Stimulated activated CD8-positive, alpha-beta memory T cell treated with anti-CD3 and anti-CD28 coated beads, Interleukin-15, amount 100 ng/mL, for 4 hours (primary cell): ENCODE results near the gene UNC5A.

Experiments
- DNase-seq, 2 donors: peaks; one replicate each; pipeline ENCODE4 v3.0.0-alpha.2; 2020; ENCODE audit warnings: low read depth in 2 of 2

The UNC5A gene

DNA sequence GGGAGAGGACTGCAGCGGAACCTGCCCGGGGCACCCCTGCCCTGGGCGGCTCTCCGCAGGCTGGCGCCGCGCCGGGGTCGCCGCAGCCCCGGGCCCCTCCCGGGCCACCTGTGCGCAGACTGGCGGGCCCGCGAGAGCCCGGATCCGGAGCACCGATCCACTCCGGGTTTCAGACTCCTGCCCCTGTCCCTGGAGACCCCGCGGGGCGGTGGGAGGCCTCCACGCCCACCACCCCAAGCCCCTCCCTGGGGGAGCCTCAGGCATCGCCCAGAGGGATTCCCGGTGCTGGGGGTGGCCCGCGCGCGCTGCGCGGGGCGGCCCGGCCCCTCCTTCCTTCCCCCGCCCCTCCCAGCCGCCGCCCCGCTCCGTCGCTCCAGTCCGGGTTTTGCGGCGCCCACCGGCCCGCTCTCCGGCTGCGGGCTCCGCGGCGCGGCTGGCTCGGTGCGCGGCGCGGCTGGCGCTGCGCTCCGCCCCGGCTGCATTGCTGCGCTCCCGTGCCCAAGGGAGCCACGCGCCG is at the start of gene UNC5A:
Gene UNC5A, plus strand, starts transcription at position 479 of the 517 bp plus-strand sequence. CDS start 192 bp downstream, outside the sequence.
- DNase-seq: peak in 1 of 2 donors; percentile 13

DNA sequence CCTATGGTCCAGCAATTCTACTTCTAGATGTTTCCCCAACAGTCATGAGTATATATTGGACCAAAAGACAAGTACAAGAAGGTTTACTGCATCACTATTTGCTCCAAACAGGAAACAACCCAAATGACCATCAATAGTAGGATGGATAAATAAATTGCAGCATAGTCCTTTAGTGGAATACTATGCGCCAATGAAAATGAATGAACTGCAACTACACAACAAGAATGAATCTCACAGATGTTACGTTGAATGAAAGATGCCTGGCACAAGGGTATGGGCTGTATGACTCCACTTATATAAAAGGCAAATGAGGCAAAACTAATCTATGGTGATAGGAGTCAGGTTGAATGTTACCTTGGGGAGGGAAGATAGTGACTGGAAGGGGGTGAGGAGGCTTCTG is 48.6 kb upstream of the UNC5A start:
- no peak for DNase-seq

DNA sequence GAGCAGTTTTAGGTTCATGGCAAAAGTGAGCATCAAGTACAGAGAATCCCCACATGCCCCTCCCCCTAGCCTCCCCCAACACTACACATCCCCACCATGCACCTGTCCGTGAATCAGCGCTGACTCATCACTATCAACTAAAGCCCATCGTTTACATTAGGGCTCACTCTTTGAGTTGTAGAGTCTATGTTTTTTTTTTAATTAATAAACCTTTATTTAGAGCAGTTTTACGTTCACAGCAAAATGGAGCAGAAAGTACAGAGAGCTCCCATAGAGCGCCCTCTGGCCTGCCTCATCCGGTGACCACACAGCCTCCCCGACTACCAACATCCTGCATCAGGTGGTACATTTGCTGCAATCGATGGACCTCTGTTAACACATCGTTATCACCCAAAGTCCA is 47.9 kb upstream of the UNC5A start:
- DNase-seq: no peak

DNA sequence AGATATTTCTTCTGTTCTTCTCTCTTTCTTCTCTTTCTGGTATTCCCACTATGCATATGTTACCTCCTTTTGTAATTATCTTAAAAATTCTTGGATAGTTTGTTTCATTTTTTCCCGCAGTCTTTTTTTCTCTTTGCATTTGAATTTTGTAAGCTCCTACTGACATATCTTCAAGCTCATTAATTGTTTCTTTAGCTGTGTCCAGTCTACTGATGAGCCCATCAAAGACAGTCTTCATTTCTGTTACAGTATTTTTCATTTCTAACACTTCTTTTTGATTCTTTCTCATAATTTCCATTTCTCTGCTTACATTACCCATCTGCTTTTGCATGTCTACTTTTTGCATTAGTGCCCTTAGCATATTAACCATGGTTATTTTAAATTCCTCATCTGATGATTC is 44.7 kb upstream of the UNC5A start:
- DNase-seq: no peak

GRCh38 chr5:176768174-176768970 is 42.0 kb upstream of the UNC5A start:
- no peak for DNase-seq

- DNase-seq: no peak
Measured at GRCh38 chr5:176769911-176770310, 40.4 kb upstream of the UNC5A start.

DNA sequence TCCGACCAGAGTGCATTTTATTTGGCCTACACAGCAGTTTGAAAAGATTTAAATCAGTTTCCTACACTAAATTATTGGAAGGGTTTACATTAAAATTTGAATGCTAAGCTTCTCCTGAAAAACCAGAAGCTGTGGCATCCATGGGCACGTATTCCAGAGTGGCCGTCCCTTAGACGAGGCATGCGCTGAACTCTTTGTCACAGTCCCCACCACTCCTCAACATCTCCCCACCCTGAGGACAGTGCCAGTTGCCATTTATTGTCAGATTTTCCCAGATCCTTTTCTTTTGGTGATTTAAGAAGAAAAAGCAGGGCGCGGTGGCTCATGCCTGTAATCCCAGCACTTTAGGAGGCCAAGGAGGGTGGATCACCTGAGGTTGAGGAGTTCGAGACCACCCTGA is 39.9 kb upstream of the UNC5A start:
- DNase-seq: no peak

GRCh38 chr5:176771102-176771845 is 39.1 kb upstream of the UNC5A start:
- no peak for DNase-seq

GRCh38 chr5:176772271-176773210 is 37.8 kb upstream of the UNC5A start:
- DNase-seq: no peak

DNA sequence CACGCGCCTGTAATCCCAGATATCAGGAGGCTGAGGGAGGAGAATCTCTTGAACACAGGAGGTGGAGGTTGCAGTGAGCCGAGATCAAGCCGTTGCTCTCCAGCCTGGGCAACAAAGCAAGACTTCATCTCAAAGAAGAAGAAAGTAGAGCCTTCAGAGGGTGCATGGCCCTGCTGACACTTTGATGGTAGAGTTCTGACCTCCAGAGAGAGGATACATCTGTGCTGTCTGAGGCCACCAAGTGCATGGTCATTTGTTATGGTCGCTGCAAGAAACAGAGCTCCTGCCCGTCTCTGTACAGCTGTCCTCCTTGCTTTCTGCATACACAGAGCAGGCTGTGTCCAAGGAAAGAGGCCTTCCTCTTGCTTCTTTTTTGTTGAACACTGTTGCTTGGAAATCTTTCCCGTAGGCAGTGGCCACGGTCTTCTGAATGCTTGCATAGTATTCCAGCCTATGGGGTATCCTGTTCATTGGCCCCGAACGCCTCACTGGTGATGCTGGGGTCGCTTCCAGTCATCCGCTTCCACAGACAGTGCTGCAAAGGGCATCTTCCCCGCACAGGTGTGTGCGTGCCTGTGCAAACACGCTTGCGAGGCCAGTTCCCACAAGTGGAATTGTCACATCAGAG is 36.8 kb upstream of the UNC5A start:
- no peak for DNase-seq

DNA sequence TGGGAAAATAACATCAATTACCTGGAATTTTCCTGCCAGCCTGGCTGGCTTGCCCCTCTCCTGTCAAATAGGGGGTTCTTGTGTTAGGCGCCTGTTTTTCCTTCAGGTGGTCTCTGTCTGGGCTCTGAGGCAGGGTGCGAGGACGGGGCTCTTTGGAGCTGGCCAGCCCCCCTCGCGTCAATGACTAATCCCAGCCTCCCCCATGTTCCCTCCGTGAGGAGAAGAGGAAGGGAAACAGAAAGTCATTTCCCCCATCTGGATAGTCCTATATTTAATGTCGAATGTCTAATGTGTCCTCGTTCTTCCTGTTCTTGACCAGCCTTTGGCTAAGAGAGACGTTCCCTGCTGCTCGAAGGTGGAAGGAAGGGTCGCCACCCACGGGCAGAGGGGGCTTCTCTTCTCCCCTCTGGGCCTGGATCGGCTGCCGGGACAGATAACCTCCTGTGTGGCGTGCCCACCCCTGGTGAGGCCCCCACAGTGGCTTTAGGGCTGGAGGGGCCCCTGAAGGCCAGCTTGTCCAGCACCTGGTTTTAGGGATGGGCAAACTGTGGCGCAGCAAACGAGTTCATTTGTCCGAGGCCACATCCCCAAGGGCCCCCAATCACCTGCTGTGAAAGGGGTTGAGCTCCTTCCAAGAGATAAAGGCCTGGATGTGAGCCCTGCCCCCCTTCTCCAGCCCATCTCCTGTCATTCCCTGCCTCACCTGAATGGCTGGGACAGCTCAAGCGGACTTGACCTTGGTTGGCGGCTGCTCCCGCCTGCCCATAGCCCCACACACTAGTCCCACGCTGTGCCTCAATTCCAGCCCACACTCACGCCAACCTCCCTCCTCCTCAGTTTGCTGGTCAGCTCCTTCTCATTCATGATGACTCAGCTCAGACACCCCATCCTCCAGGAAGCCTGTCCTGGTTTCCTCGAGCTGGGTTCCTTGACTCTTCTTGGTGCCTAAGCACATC is 35.9 kb upstream of the UNC5A start:
- no peak for DNase-seq

DNA sequence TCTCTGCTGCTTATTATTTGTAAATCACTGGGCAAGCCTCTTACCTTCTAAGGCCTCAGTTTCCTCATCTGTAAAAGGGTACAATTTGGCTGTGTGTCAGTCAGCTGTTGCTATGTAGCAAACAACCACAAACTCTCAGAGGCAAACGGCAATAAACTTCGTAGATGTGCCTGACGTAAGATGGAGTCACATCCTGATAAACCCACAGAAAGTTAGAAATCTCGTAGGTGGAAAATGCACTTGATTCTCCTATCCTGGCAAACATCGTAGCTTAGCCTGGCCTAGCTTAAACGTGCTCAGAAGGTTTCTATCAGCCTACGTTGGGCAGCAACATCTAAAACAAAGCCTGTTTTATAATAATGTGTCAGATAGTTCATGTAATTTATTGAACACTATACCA is 35.0 kb upstream of the UNC5A start:
- no peak for DNase-seq

- DNase-seq: no peak
Measured at GRCh38 chr5:176776141-176776865, 34.1 kb upstream of the UNC5A start.

DNA sequence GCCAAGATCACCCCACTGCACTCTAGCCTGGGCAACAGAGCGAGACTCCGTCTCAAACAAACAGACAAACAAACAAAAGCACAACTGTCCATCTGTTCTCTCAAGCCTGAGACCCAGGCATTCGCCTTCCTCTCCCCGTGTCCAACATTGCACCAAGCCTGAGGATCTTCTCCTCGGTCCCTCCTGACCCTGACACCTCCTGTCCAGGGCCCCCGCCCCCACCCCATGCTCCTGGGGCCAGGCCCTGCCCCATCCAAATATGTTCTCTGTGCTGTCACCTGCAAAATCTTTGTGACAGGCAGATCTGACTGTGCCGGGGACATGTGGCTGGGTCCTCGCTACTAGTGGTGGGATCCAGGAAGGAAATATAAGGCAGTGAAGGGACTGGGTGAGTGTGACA is 33.4 kb upstream of the UNC5A start:
- DNase-seq: no peak

DNA sequence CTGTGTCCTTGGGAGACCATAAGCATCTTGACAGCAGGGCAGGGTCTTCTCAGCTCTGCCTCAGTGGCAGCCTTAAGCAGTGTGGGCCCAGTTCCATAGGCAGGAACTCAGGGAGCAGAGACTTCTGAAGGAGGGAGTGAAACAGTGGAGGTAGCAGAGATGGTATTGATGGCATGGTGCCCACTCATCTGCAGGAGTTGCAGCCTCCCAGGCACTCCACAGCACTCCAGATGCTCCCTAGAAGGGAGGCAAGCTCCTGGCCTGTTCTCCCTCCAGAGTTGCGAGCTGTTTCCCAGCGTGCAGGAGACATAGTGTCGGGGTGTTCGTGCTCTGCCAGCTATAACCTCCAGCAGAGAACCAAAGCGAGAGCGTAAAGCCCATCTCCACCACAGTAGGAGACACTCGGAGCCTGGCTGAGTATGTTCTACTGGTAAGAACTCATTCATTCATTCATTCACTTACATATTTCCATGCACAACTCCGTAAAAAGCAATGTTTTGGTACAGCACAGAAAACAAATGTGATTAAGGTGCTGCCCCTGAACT is 31.4 kb upstream of the UNC5A start:
- no peak for DNase-seq

- no peak for DNase-seq
Measured at GRCh38 chr5:176779537-176779936, 30.8 kb upstream of the UNC5A start.

DNA sequence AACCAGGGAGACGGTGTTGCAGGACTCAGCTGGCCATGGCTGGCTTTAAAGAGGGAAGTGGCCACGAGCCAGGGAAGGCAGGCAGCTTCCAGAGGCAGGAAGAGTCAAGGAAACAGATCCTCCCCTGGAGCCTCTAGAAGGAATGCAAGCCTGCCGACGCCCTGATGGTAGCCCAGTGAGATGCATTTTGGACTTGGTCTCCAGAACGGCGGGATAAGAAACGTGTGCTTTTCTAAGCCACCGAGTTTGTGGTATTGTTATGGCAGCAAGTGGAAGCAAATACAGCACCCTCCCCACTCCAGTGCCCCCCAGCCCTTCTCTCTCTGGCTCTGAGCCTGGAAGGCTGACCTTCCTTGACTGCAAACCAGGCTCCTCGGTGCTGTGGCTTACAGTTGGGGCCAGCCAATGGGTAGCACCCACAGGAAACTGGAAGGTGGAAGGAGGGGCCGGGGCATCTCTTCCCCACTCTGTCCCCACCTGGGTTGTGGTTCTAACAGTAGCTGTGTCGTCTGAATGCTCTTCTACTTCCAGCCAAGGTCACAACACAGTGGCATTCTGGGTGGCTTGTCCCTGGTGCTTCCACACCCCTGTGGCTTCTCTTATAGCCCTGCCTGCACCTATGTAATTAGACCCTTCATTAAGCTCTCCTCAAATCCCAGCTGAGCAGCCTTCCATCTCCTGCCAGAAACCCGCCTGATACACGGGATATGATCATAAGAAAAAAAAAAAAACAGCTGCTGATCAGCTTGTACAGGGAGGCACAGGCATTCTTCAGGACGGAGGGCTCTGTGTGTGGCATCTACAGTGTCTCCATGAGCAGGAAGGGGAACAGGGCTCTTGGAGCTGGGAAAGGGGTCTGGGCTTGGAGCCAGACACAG is 29.9 kb upstream of the UNC5A start:
- DNase-seq: no peak

DNA sequence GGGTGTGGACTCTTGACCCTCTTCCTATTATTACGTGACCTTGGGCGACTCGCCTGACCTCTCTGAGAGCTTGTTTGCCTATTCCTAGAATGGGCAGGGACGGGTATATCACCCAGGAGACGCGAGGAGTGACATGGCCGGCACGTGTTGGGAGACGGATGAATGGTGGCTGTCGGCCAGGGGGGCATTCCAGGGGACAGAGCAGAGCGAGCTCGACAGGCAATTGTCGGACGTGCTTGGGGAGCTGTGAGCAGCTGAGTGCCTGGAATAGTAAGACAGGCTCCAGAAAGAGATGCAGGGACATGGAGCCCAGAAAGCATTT is 29.3 kb upstream of the UNC5A start:
- no peak for DNase-seq
